GM12864 (cell line): ENCODE results near the gene IFI27.

Source experiments
- DNase-seq: peaks from one replicate; pipeline ENCODE4 v3.0.0-alpha.2; 2011; ENCODE audit warnings: low read depth
- H3K4me3 ChIP-seq: 2 replicates; pipeline ENCODE4 v1.5.1; 2011; ENCODE audit warnings: mild to moderate bottlenecking, low read depth, low read length, control low read depth
- CTCF ChIP-seq: IDR thresholded peaks from 2 replicates; pipeline ENCODE4 v1.5.1; 2011; ENCODE audit warnings: low read depth, mild to moderate bottlenecking, moderate library complexity, low read length, control low read depth, inconsistent platforms; ENCODE audit errors: missing control alignments

IFI27 gene

GRCh38 chr14:94139006-94139405, 28.5 kb downstream of the IFI27 start:
- no peak for DNase-seq
- no peak overlapping the region for H3K4me3 ChIP-seq
- no peak for TF ChIP-seq CTCF

GRCh38 chr14:94139421-94139820, 28.9 kb downstream of the IFI27 start:
- no peak for DNase-seq
- no peak for TF ChIP-seq CTCF
- H3K4me3 ChIP-seq, result no peak overlapping the region

- no peak for TF ChIP-seq CTCF
- no peak overlapping the region for H3K4me3 ChIP-seq
- no peak for DNase-seq
Measured at GRCh38 chr14:94142247-94142646, 31.7 kb downstream of the IFI27 start.

GRCh38 chr14:94142836-94143235, 32.3 kb downstream of the IFI27 start:
- DNase-seq, result no peak
- TF ChIP-seq CTCF, result no peak

GRCh38 chr14:94143239-94143638, 32.7 kb downstream of the IFI27 start:
- peak; percentile 61 for TF ChIP-seq CTCF
- no peak for DNase-seq
- H3K4me3 ChIP-seq, result no peak overlapping the region

More at GRCh38 chr14:94142836-94143235, 32.3 kb downstream of the IFI27 start:
- H3K4me3 ChIP-seq, result no peak overlapping the region

GRCh38 chr14:94143711-94144110, 33.2 kb downstream of the IFI27 start:
- no peak for TF ChIP-seq CTCF
- no peak overlapping the region for H3K4me3 ChIP-seq
- no peak for DNase-seq

GRCh38 chr14:94144765-94145164, 34.2 kb downstream of the IFI27 start:
- H3K4me3 ChIP-seq, result no peak overlapping the region
- no peak for DNase-seq
- no peak for TF ChIP-seq CTCF
